Measurements from ENCODE around the gene GULP1. TPM values are rescaled to one million over a fixed set of nuclear protein-coding genes. Genes with fewer than 3 reads are reported as not detected.
A peak's percentile ranks its signal among the peaks of the same experiment; 100 is the strongest.

The GULP1 gene
- total RNA-seq, 1 donor from 2014 or later, result 21.9 TPM

DNA sequence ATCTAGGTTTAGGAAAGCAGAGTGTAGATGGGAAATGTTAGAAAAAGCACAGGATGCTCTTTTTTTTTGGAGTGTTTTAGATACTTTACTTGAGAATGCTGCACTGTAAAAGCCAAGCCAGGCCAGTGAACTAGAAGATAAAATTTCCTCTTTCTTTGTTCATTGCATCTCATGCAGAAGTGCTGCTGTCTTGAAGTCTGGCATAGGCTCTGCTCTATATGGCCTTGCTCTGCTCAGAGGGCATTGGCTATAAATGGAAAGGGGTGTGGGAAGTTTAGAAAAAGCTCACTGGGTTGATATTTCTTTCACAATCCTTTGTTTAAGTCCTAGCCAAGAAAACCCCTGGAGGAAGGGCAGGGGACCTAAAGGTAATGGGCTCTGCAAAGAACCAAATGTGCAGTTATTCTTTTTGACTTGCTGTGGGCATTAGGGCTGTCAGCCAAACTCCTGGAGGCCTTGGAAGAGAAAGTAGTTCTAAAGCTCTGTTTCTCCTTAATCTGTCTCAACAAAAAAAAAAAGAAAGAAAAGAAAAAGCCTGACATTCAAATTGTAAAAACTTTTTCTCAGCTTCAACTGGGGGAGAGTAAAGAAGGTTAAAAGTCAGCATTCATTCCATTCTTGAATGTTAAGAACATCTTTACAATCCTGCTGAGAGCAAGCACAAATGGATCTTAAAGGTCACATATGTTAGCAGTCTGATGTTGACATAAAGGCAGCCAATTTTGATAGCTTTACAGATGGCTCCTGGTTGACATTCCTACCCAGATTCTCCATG lies 338.3 kb downstream of the GULP1 start:
- Histone ChIP-seq H3K27ac (ENCODE audit: low read depth, low read length) (peak overlapping the region; percentile 44), H3K4me3 (ENCODE audit: low read length in 3 of 3) (no peak overlapping the region)

DNA sequence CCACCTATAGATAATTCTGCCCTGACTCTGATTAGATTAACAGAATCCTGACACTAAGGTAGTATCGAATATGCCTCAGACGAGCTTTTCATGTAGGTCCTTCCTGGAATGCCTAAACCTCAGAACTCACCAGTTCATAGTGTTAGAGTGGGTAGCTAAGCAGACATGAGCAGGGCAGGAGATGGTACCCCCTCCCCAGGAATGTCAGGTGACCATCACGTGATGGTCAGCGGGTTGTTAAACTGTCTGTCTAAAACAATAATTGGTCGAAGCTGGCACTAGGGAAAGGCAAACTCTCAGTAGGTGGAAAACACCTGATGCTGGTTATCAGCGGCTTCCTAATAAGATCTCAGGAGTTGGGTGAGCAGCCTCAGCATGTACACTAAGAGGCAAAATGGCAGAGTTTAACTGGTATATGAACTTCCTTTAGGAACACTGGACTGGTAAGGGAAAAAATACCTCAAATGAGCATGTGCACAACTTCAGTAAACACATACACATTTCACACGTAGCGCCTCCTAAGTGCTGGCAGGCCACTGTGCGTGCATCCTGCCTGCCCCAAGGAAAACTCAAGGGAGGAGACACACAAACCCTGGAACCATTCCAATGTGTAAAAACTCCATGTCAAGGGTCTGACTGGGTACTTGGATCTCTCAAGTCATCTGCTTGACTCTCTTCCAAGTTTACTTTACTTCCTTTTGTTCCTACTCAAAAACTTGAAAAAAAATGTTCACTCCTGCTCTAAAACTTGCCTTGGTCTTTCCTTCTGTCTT lies 339.5 kb downstream of the GULP1 start:
- no peaks in the 10 kb centered on the region for H3K36me3 ChIP-seq (ENCODE audit: control insufficient read depth in 3 of 3, insufficient read depth in 3 of 3, low read length in 3 of 3)

More for the DNA sequence above, 338.3 kb downstream of the GULP1 start:
- no peaks in the 10 kb centered on the region for H3K9me3 ChIP-seq (ENCODE audit: control insufficient read depth in 3 of 3, low read length in 3 of 3)
- no peak overlapping the region for H3K9ac ChIP-seq (ENCODE audit: low read depth in 1 of 3, low read length in 3 of 3)
- no peaks in the 10 kb centered on the region for H3K36me3 ChIP-seq (ENCODE audit: control insufficient read depth in 3 of 3, insufficient read depth in 3 of 3, low read length in 3 of 3)
- peaks cover 0 to 3% (median 0%) of the 10 kb centered on the region in 3 donors for H3K4me1 ChIP-seq (ENCODE audit: control insufficient read depth in 3 of 3, insufficient read depth in 3 of 3, low read length in 3 of 3)
- H3K27me3 ChIP-seq (ENCODE audit: control insufficient read depth in 3 of 3, insufficient read depth in 3 of 3, low read length in 3 of 3), result no peaks in the 10 kb centered on the region

DNA sequence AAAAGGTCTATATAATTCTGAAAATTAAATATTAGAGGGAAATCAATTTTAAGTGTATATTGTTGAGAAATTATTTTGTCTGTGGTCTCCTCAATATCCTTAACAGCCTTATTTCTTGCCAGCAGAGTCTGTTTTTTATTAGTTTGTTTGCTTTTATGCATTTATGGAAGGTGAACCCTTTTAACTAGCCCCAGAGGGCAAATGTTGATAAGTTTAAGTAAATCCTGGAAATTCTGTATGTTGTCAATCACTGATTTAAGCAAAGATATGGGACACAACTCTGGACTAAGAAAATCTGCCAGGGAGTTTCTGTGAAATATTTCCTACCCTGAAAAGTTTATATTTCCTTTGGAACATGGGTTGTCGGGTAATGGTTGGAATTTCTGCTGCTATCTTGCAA lies 343.0 kb downstream of the GULP1 start:
- Histone ChIP-seq H3K27me3 (ENCODE audit: control insufficient read depth in 3 of 3, insufficient read depth in 3 of 3, low read length in 3 of 3) (no peaks in the 10 kb centered on the region), H3K4me1 (ENCODE audit: control insufficient read depth in 3 of 3, insufficient read depth in 3 of 3, low read length in 3 of 3) (peaks cover 0 to 3% (median 0%) of the 10 kb centered on the region in 3 donors), H3K27ac (ENCODE audit: low read depth, low read length) (no peak overlapping the region), H3K9ac (ENCODE audit: low read depth in 1 of 3, low read length in 3 of 3) (no peak overlapping the region), H3K4me3 (ENCODE audit: low read length in 3 of 3) (no peak overlapping the region), H3K9me3 (ENCODE audit: control insufficient read depth in 3 of 3, low read length in 3 of 3) (no peaks in the 10 kb centered on the region), H3K36me3 (ENCODE audit: control insufficient read depth in 3 of 3, insufficient read depth in 3 of 3, low read length in 3 of 3) (no peaks in the 10 kb centered on the region)

More for the DNA sequence above, 339.5 kb downstream of the GULP1 start:
- Histone ChIP-seq H3K4me1 (ENCODE audit: control insufficient read depth in 3 of 3, insufficient read depth in 3 of 3, low read length in 3 of 3) (peaks cover 0 to 3% (median 0%) of the 10 kb centered on the region in 3 donors), H3K9ac (ENCODE audit: low read depth in 1 of 3, low read length in 3 of 3) (no peak overlapping the region), H3K27ac (ENCODE audit: low read depth, low read length) (no peak overlapping the region), H3K27me3 (ENCODE audit: control insufficient read depth in 3 of 3, insufficient read depth in 3 of 3, low read length in 3 of 3) (no peaks in the 10 kb centered on the region), H3K9me3 (ENCODE audit: control insufficient read depth in 3 of 3, low read length in 3 of 3) (no peaks in the 10 kb centered on the region), H3K4me3 (ENCODE audit: low read length in 3 of 3) (no peak overlapping the region)

Small RNA genes lying within 50 kb of the gene (small RNA-seq; reads per million reads assigned to genes)
- gene MIR561, result 4.1 reads per million, percentile 89 among the genes with 10 or more reads in this experiment
- gene RNA5SP114, result not detected

Measured in skeletal muscle tissue (tissue), 5 donors.